GM20431 (cell line): ENCODE results near the gene C1orf116.

ENCODE experiments used
- in situ Hi-C: fragments of 300-500 bp; cut with MseI, MboI; formaldehyde crosslinking; loops from one replicate; pipeline ENCODE4 v1.15.0; 2020; ENCODE audit warnings: low sequenced_read_pairs; ENCODE audit not compliant: unreplicated experiment

Gene C1orf116

GRCh38 chr1:207021876-207022596 lies 10.5 kb downstream of the C1orf116 start:
- in situ Hi-C loops = no loop called here

DNA sequence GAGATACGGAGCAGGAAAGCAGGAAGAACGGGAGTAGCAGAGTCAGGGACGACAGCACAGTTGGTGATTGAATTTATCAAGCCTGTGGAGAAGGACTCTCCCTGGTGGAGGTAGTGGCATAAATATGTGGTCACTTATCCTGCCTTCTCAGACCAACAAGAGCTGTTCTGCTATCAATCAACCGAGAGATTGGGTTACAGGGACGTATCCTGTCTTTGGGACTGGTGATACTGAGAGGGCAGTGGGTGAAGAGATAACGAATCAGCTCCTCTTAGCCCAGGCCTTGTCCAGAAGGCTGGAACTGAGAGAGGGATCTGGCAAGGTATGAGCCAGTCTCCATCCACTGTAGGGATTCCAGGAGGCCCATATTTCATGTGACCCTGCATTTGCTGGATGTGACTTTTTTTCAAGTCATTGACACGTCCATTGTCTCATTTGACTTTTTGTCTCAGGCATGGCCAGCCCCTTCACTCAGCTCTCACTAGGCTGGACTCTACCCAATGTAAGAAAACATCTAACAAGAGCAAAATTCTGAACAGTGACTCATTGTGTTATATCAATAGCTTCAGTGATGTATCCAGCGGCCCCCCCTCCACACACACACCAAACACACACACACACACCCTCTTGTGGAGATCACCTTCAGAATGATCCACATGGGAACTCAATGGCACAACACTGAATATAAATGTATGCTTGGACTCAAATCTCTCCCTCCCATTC lies 11.3 kb downstream of the C1orf116 start:
- in situ Hi-C loops = no loop called here

- in situ Hi-C loops = no loop called here
Measured at GRCh38 chr1:207020709-207021107, 11.8 kb downstream of the C1orf116 start.

DNA sequence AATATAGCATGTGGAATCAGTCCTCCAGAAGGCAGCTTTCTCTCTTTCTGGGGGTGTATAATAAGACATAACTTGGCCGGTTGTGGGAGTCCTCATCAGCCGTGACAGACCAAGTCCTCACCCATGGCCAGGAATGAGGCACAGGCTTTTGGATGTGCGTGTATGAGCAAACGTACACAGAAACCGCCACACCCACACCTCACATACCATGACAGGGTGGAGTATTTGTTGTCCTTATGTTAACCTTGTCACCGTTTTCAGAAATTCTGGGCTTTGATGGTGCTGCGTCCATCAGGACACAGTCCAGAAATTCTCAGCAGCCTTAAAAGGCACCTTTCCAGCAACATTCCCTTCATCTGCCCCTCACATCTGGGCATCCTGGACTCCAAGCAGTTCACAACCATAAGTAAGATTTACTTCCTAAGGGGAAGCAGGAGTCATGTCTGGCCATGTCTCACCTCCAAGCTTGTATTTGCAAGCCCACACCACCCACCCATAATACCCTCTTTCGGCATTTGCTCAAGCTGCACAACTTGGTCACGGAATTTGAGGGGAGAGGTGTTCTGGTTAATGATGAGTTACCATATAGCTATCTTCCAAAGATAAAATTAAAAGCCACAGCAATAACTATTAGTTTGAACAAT lies 12.4 kb downstream of the C1orf116 start:
- in situ Hi-C loops = no loop called here

DNA sequence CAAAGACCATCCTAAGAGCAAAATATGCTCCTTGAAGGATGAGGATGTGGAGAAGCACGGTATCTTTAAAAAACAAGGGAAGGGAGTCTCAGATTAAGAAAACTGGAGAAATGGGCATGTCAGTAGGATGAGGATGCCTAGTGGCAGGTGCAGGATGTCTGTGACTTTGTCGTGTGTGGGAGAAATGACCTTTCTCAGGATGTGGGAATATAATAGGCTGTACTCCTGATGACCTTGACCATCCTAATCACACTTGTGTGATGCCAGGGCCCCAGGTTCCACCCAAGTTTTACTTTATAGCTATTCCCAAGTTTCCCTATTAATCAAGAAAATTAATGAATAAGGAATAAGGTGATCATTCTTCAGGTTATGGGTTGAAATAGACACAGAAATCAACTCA lies 12.9 kb downstream of the C1orf116 start:
- in situ Hi-C loops = no loop called here

- in situ Hi-C loops = no loop called here
Measured at GRCh38 chr1:207019161-207019560, 13.4 kb downstream of the C1orf116 start.

- in situ Hi-C loops = no loop called here
Measured at GRCh38 chr1:207018707-207019106, 13.8 kb downstream of the C1orf116 start.

DNA sequence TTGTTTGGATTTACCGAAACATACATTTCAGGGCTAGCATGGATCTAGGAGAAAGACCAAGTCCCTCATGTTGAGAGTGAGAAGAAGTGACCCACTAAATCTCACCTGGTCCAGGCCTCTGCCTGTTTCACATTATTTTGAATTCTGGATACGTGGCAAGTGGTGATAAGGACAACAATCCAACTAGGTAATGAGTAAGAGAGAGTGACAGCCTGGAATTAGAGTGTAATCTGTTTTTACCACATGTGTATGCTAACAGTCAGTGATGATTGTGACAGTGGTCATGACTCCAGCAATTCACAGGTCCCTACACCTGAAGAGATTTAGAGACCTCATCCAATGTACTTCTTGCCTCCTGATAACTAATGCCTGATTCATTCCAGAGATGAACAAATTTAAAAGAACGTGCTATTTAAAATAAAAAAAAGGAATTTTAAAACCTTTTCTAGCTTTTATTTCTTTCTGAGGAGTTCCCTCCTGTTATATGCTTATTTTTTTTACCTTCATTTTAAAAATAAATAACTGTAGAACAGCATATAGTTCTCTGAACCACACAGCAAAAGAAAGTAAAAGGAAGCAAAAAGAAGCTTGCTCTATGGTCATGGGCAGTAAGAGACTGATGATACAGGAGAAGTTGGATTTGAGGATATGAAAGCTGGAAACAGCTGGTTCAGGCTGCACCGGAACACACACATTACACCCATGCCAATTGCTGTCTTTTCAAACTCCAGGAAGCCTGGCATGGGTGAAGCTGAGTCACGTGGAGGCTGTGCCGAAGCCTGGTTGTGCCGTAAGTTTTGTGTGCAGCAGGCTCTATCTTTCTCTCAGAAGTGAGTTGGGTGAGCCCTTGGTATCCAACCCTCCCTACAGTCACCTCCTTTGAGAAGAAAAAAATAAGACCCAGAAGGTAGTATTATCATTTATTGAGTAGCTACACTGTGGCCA lies 14.7 kb downstream of the C1orf116 start:
- in situ Hi-C loops = no loop called here

DNA sequence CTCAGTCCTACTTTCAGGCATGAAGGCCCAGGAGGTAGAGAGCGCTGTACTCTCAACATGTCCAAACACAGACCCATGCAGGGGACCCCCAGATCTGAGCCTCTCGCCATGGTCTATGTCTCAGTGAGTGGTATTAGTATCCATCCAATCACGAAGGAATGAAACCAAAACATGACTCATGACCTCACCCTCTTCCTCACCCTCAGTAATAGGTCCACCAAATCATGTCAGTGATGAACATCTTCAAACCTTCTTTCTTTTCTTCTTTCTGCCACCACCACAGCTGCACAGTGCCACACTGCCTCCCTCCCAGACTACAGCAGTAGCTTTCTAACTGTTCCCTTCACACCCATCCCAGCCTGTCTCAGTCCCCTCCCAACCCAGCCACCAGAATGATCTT lies 16.8 kb downstream of the C1orf116 start:
- in situ Hi-C loops = no loop called here

GRCh38 chr1:207014728-207015127 lies 17.8 kb downstream of the C1orf116 start:
- in situ Hi-C loops = no loop called here

- in situ Hi-C loops = no loop called here
Measured at GRCh38 chr1:207013321-207014085, 19.1 kb downstream of the C1orf116 start.

- in situ Hi-C loops = no loop called here
Measured at GRCh38 chr1:207010726-207011125, 21.8 kb downstream of the C1orf116 start.

- in situ Hi-C loops = no loop called here
Measured at GRCh38 chr1:207009945-207010344, 22.6 kb downstream of the C1orf116 start.

- in situ Hi-C loops = no loop called here
Measured at GRCh38 chr1:207009182-207009850, 23.2 kb downstream of the C1orf116 start.

DNA sequence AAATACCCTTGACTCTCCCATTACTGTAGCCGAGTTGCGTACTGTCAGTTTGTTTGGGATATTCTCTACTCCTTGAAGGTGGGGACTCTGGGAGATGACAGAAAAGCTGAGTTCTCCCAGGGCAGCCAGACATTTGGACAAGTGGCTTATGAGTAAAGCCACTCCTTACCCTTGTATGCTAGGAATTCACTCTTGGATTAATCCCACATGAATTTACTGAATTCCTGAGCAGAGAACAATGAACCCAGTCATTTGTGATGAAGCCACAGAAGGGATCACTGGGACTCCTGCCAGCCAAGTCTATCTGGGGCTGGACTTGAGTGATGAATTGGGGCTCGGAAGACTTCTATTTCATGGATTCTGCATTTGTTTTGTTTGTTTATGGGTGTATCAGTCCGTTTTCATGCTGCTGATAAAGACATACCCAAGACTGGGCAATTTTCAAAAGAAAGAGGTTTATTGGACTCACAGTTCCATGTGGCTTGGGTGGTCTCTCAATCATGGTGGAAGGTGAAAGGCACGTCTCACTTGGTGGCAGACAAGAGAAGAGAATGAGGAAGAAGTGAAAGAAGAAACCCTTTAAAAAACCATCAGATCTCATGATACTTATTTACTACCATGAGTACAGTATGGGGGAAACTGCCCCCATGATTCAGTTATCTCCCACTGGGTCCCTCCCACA lies 25.1 kb downstream of the C1orf116 start:
- in situ Hi-C loops = no loop called here

DNA sequence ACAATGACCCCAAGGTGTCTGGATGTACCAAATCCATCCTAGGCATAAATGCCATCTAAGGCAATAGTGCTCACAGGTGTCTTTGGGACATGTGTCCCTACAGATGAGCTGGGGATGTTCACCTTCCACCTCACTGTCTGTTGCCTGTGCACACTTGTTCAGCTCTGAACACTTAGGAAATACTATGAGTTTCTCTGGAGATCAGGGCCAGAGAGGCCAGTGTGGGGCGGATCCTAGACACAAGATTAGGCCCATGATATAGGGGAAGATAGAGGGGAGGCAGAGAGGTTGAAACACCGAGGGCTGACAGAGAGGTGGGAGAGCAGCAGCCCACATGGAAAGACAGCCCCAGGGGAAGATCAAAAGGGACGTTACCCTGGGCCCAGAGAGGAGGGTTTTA lies 25.6 kb downstream of the C1orf116 start:
- in situ Hi-C loops = no loop called here

DNA sequence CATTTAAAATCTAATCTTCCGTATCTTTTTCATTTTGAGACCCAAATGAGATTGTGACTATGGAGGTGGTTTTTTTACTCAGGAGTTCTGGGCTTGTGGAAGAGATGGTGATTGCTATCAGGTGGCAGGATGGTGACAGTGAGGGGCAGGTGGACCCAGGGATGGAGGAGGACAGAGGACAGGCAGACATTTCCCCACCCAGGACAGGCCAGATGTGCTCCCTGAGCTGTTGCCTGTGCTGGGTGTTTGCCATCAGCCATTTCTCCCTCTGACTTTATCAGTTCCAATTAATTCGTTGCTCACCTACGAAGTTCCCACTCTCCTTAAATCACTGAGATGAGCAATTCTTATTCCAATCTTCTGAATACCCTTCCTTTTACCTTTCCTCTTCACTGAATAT lies 26.5 kb downstream of the C1orf116 start:
- in situ Hi-C loops = no loop called here
